Measurements from ENCODE around the gene KCNJ12.

GRCh38 chr17:21467196-21467595 is 91.0 kb downstream of the KCNJ12 start:
- TF ChIP-seq HCFC1 (IDR thresholded peaks at IDR 0.05; ENCODE audit: low read depth, low read length) (no peak), BCL6 (CRISPR knock-in tag; IDR thresholded peaks at IDR 0.05) (no peak), POLR2A (IDR thresholded peaks at IDR 0.05; ENCODE audit: insufficient read depth in 1 of 2, low read depth in 2 of 2, low read length in 2 of 2) (no peak), ATF3 (CRISPR knock-in tag; IDR thresholded peaks at IDR 0.05) (no peak), SP1 (IDR thresholded peaks at IDR 0.05) (no peak), SP1 (CRISPR knock-in tag; IDR thresholded peaks at IDR 0.05) (no peak), BHLHE40 (IDR thresholded peaks at IDR 0.05; ENCODE audit: low read length) (no peak), MAFF (IDR thresholded peaks at IDR 0.05; ENCODE audit: low read depth, low read length) (no peak), CEBPB (IDR thresholded peaks at IDR 0.05; ENCODE audit: borderline replicate concordance, low read depth, low read length) (no peak), CTCF (CRISPR knock-in tag; IDR thresholded peaks at IDR 0.05) (no peak), JUND (CRISPR knock-in tag; IDR thresholded peaks at IDR 0.05) (no peak), HDAC2 (CRISPR knock-in tag; IDR thresholded peaks at IDR 0.05) (no peak), NR2F1 (CRISPR knock-in tag; IDR thresholded peaks at IDR 0.05) (no peak), ZSCAN25 (CRISPR knock-in tag; IDR thresholded peaks at IDR 0.05) (no peak)

Data from HepG2 (cell line).